Neural progenitor cell (in vitro differentiated cells): ENCODE results near the gene EMC10.

ENCODE experiments used
- CTCF ChIP-seq: fragments of 200-600 bp; sonication (generic); IDR thresholded peaks from 2 replicates; pipeline ENCODE4 v1.5.1; 2017; ENCODE audit warnings: antibody characterized with exemption, mild to moderate bottlenecking
- EZH2 ChIP-seq: fragments of 200-600 bp; sonication (generic); IDR thresholded peaks from 2 replicates; pipeline ENCODE4 v1.6.1; 2017; ENCODE audit warnings: antibody characterized with exemption, mild to moderate bottlenecking, moderate library complexity
- EZH2phosphoT487 ChIP-seq: fragments of 200-600 bp; sonication (generic); IDR thresholded peaks from 2 replicates; pipeline ENCODE4 v1.6.1; 2017; ENCODE audit warnings: antibody characterized with exemption

GRCh38 chr19:50435221-50435620, 41.1 kb upstream of the EMC10 start:
- TF ChIP-seq CTCF = no peak
- no peak for TF ChIP-seq EZH2
- no peak for TF ChIP-seq EZH2phosphoT487
